ENCODE results near the gene PRDM5. TPM values are rescaled to one million over a fixed set of nuclear protein-coding genes. Genes with fewer than 3 reads are reported as not detected.
A peak's percentile ranks its signal among the peaks of the same experiment; 100 is the strongest.

The PRDM5 gene
- total RNA-seq, 1 donor from 2014 or later = 5.2 TPM

DNA sequence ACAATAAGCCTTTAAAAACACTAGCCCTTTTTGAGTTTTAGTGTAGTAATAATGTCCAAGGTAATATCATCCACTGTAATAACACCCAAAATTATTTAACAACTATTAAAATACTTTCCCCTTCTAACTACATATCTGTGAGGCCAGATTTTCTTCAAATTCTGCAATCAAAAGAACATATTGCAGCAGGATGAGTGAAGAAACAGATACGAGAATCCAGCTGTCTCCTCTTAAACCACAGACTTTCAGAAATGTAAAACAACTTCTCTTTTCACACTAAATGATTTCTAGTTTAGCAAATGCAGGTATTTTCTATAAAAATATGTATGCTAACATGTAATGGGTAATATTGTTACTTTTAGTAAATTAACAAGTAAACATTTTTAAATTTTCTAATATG is 148.9 kb downstream of the PRDM5 start:
- no peak for DNase-seq (ENCODE audit: low read depth)
- no peak overlapping the region for H3K4me3 ChIP-seq (ENCODE audit: low read depth, low read length)
- TF ChIP-seq, protein P1, sequence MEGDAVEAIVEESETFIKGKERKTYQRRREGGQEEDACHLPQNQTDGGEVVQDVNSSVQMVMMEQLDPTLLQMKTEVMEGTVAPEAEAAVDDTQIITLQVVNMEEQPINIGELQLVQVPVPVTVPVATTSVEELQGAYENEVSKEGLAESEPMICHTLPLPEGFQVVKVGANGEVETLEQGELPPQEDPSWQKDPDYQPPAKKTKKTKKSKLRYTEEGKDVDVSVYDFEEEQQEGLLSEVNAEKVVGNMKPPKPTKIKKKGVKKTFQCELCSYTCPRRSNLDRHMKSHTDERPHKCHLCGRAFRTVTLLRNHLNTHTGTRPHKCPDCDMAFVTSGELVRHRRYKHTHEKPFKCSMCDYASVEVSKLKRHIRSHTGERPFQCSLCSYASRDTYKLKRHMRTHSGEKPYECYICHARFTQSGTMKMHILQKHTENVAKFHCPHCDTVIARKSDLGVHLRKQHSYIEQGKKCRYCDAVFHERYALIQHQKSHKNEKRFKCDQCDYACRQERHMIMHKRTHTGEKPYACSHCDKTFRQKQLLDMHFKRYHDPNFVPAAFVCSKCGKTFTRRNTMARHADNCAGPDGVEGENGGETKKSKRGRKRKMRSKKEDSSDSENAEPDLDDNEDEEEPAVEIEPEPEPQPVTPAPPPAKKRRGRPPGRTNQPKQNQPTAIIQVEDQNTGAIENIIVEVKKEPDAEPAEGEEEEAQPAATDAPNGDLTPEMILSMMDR (conservative IDR thresholded peaks at IDR 0.05; ENCODE audit: low read depth, low read length) = no peak

DNA sequence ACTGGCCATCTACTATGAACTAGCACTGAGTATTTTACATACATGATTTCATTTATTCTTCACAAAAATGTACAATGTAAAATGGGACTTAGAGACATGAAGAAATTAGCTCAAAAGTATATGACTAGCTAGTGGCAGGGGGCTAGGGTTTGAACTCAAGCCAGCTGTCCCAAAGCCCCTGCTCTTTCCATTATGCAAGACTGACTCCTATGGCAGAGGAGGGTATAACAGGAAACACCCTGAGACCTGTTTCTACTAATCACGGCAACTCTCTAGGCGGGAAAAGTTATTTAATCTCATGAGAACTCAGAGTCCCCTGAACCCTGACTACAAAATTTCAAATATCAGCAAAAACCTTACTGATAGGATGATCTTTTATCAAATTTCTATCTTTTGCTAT is 150.6 kb downstream of the PRDM5 start:
- TF ChIP-seq, protein P1 (conservative IDR thresholded peaks at IDR 0.05; ENCODE audit: low read depth, low read length) = peak; percentile 27
- DNase-seq (ENCODE audit: low read depth) = no peak
- no peak overlapping the region for H3K4me3 ChIP-seq (ENCODE audit: low read depth, low read length)

DNA sequence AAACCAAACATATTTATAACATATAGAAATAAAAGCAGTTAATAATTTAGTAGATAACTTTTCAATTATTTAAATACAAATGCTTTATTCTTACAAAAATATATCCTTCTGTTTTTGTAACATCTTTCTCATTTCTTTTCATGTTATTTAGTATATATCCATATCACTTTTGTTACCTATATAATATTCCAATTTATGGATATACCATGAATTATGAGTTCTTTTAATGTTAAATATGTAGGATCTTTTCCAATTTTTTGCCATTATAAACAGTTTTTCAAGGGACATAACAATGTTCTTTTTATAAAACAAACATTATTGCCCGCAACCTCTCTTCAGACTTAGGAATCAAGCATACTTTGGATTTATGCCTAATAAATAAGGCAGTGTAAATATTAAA is 151.6 kb downstream of the PRDM5 start:
- TF ChIP-seq, protein P1 (conservative IDR thresholded peaks at IDR 0.05; ENCODE audit: low read depth, low read length) = no peak
- no peak overlapping the region for H3K4me3 ChIP-seq (ENCODE audit: low read depth, low read length)
- DNase-seq (ENCODE audit: low read depth) = no peak

DNA sequence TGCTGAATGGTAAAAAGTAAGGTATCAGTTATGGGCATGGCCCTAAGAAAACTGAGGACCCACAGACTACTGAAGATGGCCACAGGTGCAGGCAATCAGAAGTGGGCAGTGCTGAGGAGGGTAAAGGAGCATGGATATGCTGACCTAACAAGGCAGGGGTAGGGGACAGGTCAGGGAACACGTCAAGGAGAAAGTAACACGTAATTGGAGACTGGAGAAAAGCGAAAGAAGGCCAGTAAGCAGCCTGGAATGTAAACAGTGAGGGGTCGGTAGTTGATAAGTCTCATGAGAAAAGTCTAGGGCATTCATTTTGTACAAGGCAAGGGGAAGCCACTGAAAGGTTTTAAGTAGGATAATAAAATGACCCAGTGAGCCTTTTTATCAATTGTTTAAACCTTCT is 153.3 kb downstream of the PRDM5 start:
- peak; percentile 15 for DNase-seq (ENCODE audit: low read depth)
- no peak overlapping the region for H3K4me3 ChIP-seq (ENCODE audit: low read depth, low read length)
- TF ChIP-seq, protein P1 (conservative IDR thresholded peaks at IDR 0.05; ENCODE audit: low read depth, low read length) = no peak

DNA sequence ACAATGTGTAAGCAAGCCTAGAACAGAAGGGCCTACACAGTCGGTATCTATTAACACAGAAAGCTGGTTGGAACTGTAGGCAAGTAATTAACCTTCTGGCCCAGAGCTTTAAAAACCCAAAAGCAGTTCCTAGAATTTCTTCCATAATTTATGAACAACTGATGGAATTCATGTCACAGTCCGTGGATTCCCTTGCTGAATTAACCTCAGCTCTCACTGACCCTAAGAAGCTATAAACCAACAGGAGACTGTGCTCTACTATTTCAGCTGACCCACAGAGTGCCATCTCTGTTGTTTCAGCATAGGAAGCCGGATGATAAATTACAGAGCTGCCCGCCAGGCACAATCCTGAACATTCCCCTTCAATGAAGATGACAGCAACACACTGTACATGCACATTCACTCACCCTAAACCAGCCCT is 157.3 kb downstream of the PRDM5 start:
- TF ChIP-seq, protein P1 (conservative IDR thresholded peaks at IDR 0.05; ENCODE audit: low read depth, low read length) = no peak
- H3K4me3 ChIP-seq (ENCODE audit: low read depth, low read length) = no peak overlapping the region
- DNase-seq (ENCODE audit: low read depth) = no peak

DNA sequence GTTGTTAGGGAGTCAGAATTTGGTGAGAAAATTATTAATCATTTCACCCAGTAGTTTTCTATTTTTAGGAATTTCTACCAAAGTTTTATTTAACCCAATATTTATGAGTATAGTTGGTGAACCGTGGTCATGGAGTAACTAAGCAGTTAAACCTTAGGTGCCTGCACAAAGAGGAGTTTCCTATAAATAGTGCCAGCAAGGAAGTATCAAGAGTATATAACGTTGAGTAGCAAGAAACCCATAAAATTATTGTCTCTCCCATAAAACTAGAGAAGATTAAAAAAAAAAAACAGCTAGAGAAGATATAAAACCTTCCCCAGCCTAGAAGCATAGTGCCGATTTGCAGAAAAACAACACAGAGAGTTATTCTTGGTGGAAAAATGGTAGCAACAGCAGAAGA is 158.9 kb downstream of the PRDM5 start:
- no peak for DNase-seq (ENCODE audit: low read depth)
- TF ChIP-seq, protein P1 (conservative IDR thresholded peaks at IDR 0.05; ENCODE audit: low read depth, low read length) = no peak
- H3K4me3 ChIP-seq (ENCODE audit: low read depth, low read length) = no peak overlapping the region

DNA sequence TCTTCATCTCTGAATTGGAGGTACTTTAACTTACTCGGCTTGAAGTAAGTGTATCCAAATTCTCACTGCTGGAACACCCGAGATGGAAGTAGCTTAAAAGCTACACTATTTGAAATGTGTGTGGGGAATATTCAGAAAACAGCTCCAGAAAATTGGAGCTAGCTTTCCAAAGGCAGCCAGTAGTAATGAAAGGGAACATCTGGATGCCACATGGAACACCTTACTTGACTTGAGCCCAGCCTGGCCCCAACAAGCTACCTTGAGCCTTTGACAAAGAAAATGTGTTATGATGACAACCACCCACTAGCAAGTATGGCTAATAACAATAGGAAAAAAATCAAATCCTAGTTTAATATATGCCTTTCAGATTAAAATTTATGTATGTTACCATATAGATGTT is 161.5 kb downstream of the PRDM5 start:
- no peak overlapping the region for H3K4me3 ChIP-seq (ENCODE audit: low read depth, low read length)
- no peak for DNase-seq (ENCODE audit: low read depth)
- TF ChIP-seq, protein P1 (conservative IDR thresholded peaks at IDR 0.05; ENCODE audit: low read depth, low read length) = no peak
